HCT116 (cell line): ENCODE measurements around the gene ZBTB39. TPM values are rescaled to one million over a fixed set of nuclear protein-coding genes. Genes with fewer than 3 reads are reported as not detected.

Experiments used
- ATAC-seq: fragments of 200-7000 bp; cut with Tn5 transposase; 2 replicates; pipeline ENCODE4 v1.9.1; 2020; ENCODE audit warnings: mild to moderate bottlenecking, moderate library complexity
- BruUV-seq: library from RNA; stranded (reverse); fragments of 400-500 nt; replicated peaks from 2 replicates; lab custom pipeline; 2021; lab: Mats Ljungman, UMichigan
- CTCF ChIA-PET: fragments of 300-600 bp; sonication (Branson Sonifier 250); formaldehyde crosslinking; loops from one replicate; lab custom pipeline; 2021; ENCODE audit warnings: antibody characterized with exemption; lab: Charles Lee
- POLR2A ChIA-PET: fragments of 300-600, 350-600 bp; sonication (Branson Sonifier 250); formaldehyde crosslinking; loops from one replicate; lab custom pipeline; 2021; ENCODE audit warnings: antibody characterized with exemption; lab: Charles Lee
- RAD21 ChIA-PET, 2 experiments: fragments of 300-600 bp; sonication (Branson Sonifier 250); formaldehyde crosslinking; loops; one replicate each; lab custom pipeline; 2023; ENCODE audit warnings: low total read pairs in 2 of 2; ENCODE audit not compliant: uncharacterized antibody in 2 of 2, unreplicated experiment in 2 of 2, low non-redundant PET in 1 of 2; lab: Charles Lee
- DNase-seq: peaks from one replicate; pipeline ENCODE4 v3.0.0-alpha.2; 2010; ENCODE audit warnings: low read depth, low spot score
- H2AFZ ChIP-seq: fragments of 200-600 bp; shearing (Covaris generic), sonication (generic); 2 replicates; pipeline ENCODE4 v1.6.1; 2017; ENCODE audit warnings: low read depth, mixed run types, mixed read lengths, antibody characterized with exemption, low read length; ENCODE audit not compliant: poor library complexity, severe bottlenecking
- H3K27ac ChIP-seq: 2 replicates; pipeline ENCODE4 v1.5.1; 2012; ENCODE audit warnings: low read depth, low read length
- H3K27me3 ChIP-seq: fragments of 200-600 bp; sonication (generic); 2 replicates; pipeline ENCODE4 v1.6.1; 2016; ENCODE audit warnings: mixed run types, low read length, mixed read lengths; ENCODE audit not compliant: insufficient read depth
- H3K36me3 ChIP-seq, 2 experiments: fragments of 200-500 bp in 1 of 2; fragments of 200-600 bp in 1 of 2; sonication (Bioruptor generic) in 1 of 2; sonication (generic) in 1 of 2; 2 replicates each; pipeline versions ENCODE4 v1.5.1 to v1.6.1; 2014 to 2016; ENCODE audit warnings: low read length in 2 of 2, inconsistent platforms in 1 of 2, mixed read lengths in 1 of 2, mixed run types in 1 of 2; ENCODE audit not compliant: insufficient read depth in 2 of 2, control insufficient read depth in 1 of 2
- H3K4me1 ChIP-seq, 2 experiments: fragments of 200-600 bp in 1 of 2; sonication (generic) in 1 of 2; 2 replicates each; pipeline versions ENCODE4 v1.5.1 to v1.6.1; 2012 to 2017; ENCODE audit warnings: low read length in 2 of 2, inconsistent platforms in 1 of 2, mild to moderate bottlenecking in 1 of 2, mixed read lengths in 1 of 2, mixed run types in 1 of 2, moderate library complexity in 1 of 2; ENCODE audit not compliant: insufficient read depth in 2 of 2, control insufficient read depth in 1 of 2
- H3K4me2 ChIP-seq: fragments of 200-600 bp; sonication (generic); 2 replicates; pipeline ENCODE4 v1.6.1; 2017; ENCODE audit warnings: mixed run types, low read length, mixed read lengths
- H3K4me3 ChIP-seq, 2 experiments: fragments of 200-600 bp in 1 of 2; sonication (generic) in 1 of 2; replicated peaks in 1 of 2; 2 replicates each; pipeline ENCODE4 v1.5.1; 2011 to 2016; ENCODE audit warnings: low read length in 2 of 2, control low read depth in 1 of 2, low read depth in 1 of 2, mild to moderate bottlenecking in 1 of 2, mixed read lengths in 1 of 2, mixed run types in 1 of 2
- H3K79me2 ChIP-seq: fragments of 200-600 bp; sonication (generic); 2 replicates; pipeline ENCODE4 v1.6.1; 2017; ENCODE audit warnings: mild to moderate bottlenecking, mixed run types, low read length, moderate library complexity, mixed read lengths; ENCODE audit not compliant: insufficient read depth
- H3K9ac ChIP-seq: fragments of 200-600 bp; sonication (generic); 2 replicates; pipeline ENCODE4 v1.6.1; 2016; ENCODE audit warnings: low read length, mixed read lengths
- H3K9me2 ChIP-seq: fragments of 200-600 bp; sonication (generic), shearing (Covaris generic); 2 replicates; pipeline ENCODE4 v1.6.1; 2017; ENCODE audit warnings: mixed run types, mild to moderate bottlenecking, moderate library complexity; ENCODE audit not compliant: insufficient read depth
- H3K9me3 ChIP-seq, 2 experiments: fragments of 200-500 bp in 1 of 2; fragments of 200-600 bp in 1 of 2; sonication (Bioruptor generic) in 1 of 2; sonication (generic) in 1 of 2; 2 replicates each; pipeline ENCODE4 v1.6.1; 2014 to 2017; ENCODE audit warnings: low read length in 2 of 2, mixed read lengths in 2 of 2, inconsistent platforms in 1 of 2, low read depth in 1 of 2, mild to moderate bottlenecking in 1 of 2, mixed run types in 1 of 2, moderate library complexity in 1 of 2; ENCODE audit not compliant: control insufficient read depth in 1 of 2, insufficient read depth in 1 of 2
- H4K20me1 ChIP-seq: fragments of 200-600 bp; sonication (generic), shearing (Covaris generic); 2 replicates; pipeline ENCODE4 v1.6.1; 2017; ENCODE audit warnings: mixed run types, mild to moderate bottlenecking, moderate library complexity; ENCODE audit not compliant: insufficient read depth
- CBX3 ChIP-seq: IDR thresholded peaks from 2 replicates; pipeline ENCODE4 v1.6.1; 2012; ENCODE audit warnings: low read depth
- CEBPB ChIP-seq: IDR thresholded peaks from 2 replicates; pipeline ENCODE4 v1.6.1; 2012; ENCODE audit warnings: low read depth
- ELF1 ChIP-seq: IDR thresholded peaks from 2 replicates; pipeline ENCODE4 v1.6.1; 2012; ENCODE audit warnings: low read depth, borderline replicate concordance
- EZH2 ChIP-seq: fragments of 200-600 bp; sonication (generic); IDR thresholded peaks from 2 replicates; pipeline ENCODE4 v1.6.1; 2017; ENCODE audit warnings: antibody characterized with exemption, mixed run types
- EZH2phosphoT487 ChIP-seq: fragments of 200-600 bp; IDR thresholded peaks from 2 replicates; pipeline ENCODE4 v1.6.1; 2018; ENCODE audit warnings: antibody characterized with exemption, borderline replicate concordance
- FOSL1 ChIP-seq: IDR thresholded peaks from 2 replicates; pipeline ENCODE4 v1.6.1; 2012; ENCODE audit warnings: low read depth
- JUND ChIP-seq: IDR thresholded peaks from 2 replicates; pipeline ENCODE4 v1.6.1; 2012
- POLR2A ChIP-seq: IDR thresholded peaks from 2 replicates; pipeline ENCODE4 v1.7.0; 2011; ENCODE audit warnings: borderline replicate concordance; ENCODE audit not compliant: insufficient read depth, insufficient read length; ENCODE audit errors: extremely low read depth
- RAD21 ChIP-seq: IDR thresholded peaks from 2 replicates; pipeline ENCODE4 v1.6.1; 2012; ENCODE audit warnings: low read depth, mild to moderate bottlenecking
- SIN3A ChIP-seq: IDR thresholded peaks from 2 replicates; pipeline ENCODE4 v1.6.1; 2012; ENCODE audit warnings: low read depth
- SP1 ChIP-seq: IDR thresholded peaks from 2 replicates; pipeline ENCODE4 v1.6.1; 2012; ENCODE audit warnings: low read depth
- TCF7L2 ChIP-seq: IDR thresholded peaks from 2 replicates; pipeline ENCODE4 v1.7.0; 2011; ENCODE audit warnings: borderline replicate concordance, inconsistent platforms; ENCODE audit not compliant: insufficient read depth, insufficient read length; ENCODE audit errors: extremely low read depth
- YY1 ChIP-seq: IDR thresholded peaks from 2 replicates; pipeline ENCODE4 v1.6.1; 2011; ENCODE audit warnings: low read length, low read depth, moderate library complexity, mild to moderate bottlenecking; ENCODE audit not compliant: insufficient replicate concordance; ENCODE audit errors: extremely low read depth
- ZBTB33 ChIP-seq: IDR thresholded peaks from 2 replicates; pipeline ENCODE4 v1.6.1; 2011; ENCODE audit warnings: mild to moderate bottlenecking, low read length, moderate library complexity; ENCODE audit not compliant: insufficient replicate concordance; ENCODE audit errors: extremely low read depth
- ZFX ChIP-seq: fragments of 450-650 bp; IDR thresholded peaks from 2 replicates; pipeline ENCODE4 v1.6.1; 2017
- ZNF274 ChIP-seq: fragments of 200-500 bp; sonication (Bioruptor generic); IDR thresholded peaks from 2 replicates; pipeline ENCODE4 v1.6.1; 2014; ENCODE audit warnings: mild to moderate bottlenecking, low read depth, low read length, inconsistent platforms
- intact Hi-C: fragments of 100-400 bp; cut with micrococcal nuclease; formaldehyde crosslinking; loops from 2 replicates; pipeline ENCODE4 v1.10.0; 2022
- total RNA-seq: library from RNA; stranded (reverse); gene quantifications from one replicate; pipeline ENCODE4 v1.2.1, GENCODE V29; 2021; ENCODE audit not compliant: unreplicated experiment
- TF ChIP-seq, protein P1 (sequence below): IDR thresholded peaks from 2 replicates; pipeline ENCODE4 v1.6.1; 2012

ZBTB39 gene
- total RNA-seq, 1 experiment from 2014 or later = 12.3 TPM

- CTCF ChIA-PET = interaction anchor here (1.2 kb wide), 1 partner anchor 151 kb away, joined by 5 read pairs; no protein-coding TSS in a partner anchor
- Histone ChIP-seq H3K9me3 (no peaks in the 10 kb centered on the region), H3K79me2 (no peaks in the 10 kb centered on the region), H3K9me2 (no peaks in the 10 kb centered on the region), H3K4me2 (no peak overlapping the region), H4K20me1 (no peaks in the 10 kb centered on the region), H2AFZ (no peak overlapping the region), H3K4me1 (peaks cover 9 to 28% of the 10 kb centered on the region in 2 experiments; a peak in 3 of 4 replicates), H3K27me3 (no peaks in the 10 kb centered on the region), H3K36me3 (no peaks in the 10 kb centered on the region), H3K9ac (no peak overlapping the region), H3K4me3 (no peak overlapping the region), H3K27ac (no peak overlapping the region)
- TF ChIP-seq ZFX = no peak
- no peak for TF ChIP-seq RAD21
- TF ChIP-seq EZH2phosphoT487 = no peak
- TF ChIP-seq ZBTB33 = no peak
- TF ChIP-seq EZH2 = no peak
- TF ChIP-seq ZNF274 = no peak
- TF ChIP-seq SIN3A = no peak
- TF ChIP-seq CBX3 = no peak
- no peak for TF ChIP-seq TCF7L2
- no peak for TF ChIP-seq SP1
- no peak for TF ChIP-seq YY1
- TF ChIP-seq FOSL1 = no peak
- TF ChIP-seq, protein P1, sequence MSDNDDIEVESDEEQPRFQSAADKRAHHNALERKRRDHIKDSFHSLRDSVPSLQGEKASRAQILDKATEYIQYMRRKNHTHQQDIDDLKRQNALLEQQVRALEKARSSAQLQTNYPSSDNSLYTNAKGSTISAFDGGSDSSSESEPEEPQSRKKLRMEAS = no peak
- no peak for TF ChIP-seq CEBPB
- TF ChIP-seq JUND = no peak
- TF ChIP-seq ELF1 = no peak
- no peak for TF ChIP-seq POLR2A
- no TSS peak for BruUV-seq
- RAD21 ChIA-PET = no interaction called here
- DNase-seq (no peak), ATAC-seq (no peak)
- POLR2A ChIA-PET = no interaction called here
- intact Hi-C loops = no loop called here
Observed at GRCh38 chr12:56990648-56991318, 15.6 kb downstream of the ZBTB39 start.
